ENCODE data around the gene GABPB1.

The GABPB1 gene

GRCh38 chr15:50238255-50238654 is 116.7 kb downstream of the GABPB1 start:
- no peak for TF ChIP-seq CTCF (IDR thresholded peaks at IDR 0.05; ENCODE audit: low read depth, low read length, missing control alignments)
- no peak for DNase-seq (ENCODE audit: extremely low read depth, low read depth)
- H3K4me3 ChIP-seq (replicated peaks; ENCODE audit: low read depth, low read length): no peak overlapping the region

GRCh38 chr15:50236433-50236832 is 118.6 kb downstream of the GABPB1 start:
- H3K4me3 ChIP-seq (replicated peaks; ENCODE audit: low read depth, low read length): no peak overlapping the region
- DNase-seq (ENCODE audit: extremely low read depth, low read depth): no peak
- no peak for TF ChIP-seq CTCF (IDR thresholded peaks at IDR 0.05; ENCODE audit: low read depth, low read length, missing control alignments)

GRCh38 chr15:50235794-50236193 is 119.2 kb downstream of the GABPB1 start:
- no peak overlapping the region for H3K4me3 ChIP-seq (replicated peaks; ENCODE audit: low read depth, low read length)
- no peak for DNase-seq (ENCODE audit: extremely low read depth, low read depth)
- no peak for TF ChIP-seq CTCF (IDR thresholded peaks at IDR 0.05; ENCODE audit: low read depth, low read length, missing control alignments)

GRCh38 chr15:50234764-50235163 is 120.2 kb downstream of the GABPB1 start:
- TF ChIP-seq CTCF (IDR thresholded peaks at IDR 0.05; ENCODE audit: low read depth, low read length, missing control alignments): no peak
- H3K4me3 ChIP-seq (replicated peaks; ENCODE audit: low read depth, low read length): no peak overlapping the region
- DNase-seq (ENCODE audit: extremely low read depth, low read depth): no peak

- TF ChIP-seq CTCF (IDR thresholded peaks at IDR 0.05; ENCODE audit: low read depth, low read length, missing control alignments): no peak
- H3K4me3 ChIP-seq (replicated peaks; ENCODE audit: low read depth, low read length): no peak overlapping the region
- DNase-seq (ENCODE audit: extremely low read depth, low read depth): no peak
Observed at GRCh38 chr15:50233192-50233736, 121.7 kb downstream of the GABPB1 start.

- TF ChIP-seq CTCF (IDR thresholded peaks at IDR 0.05; ENCODE audit: low read depth, low read length, missing control alignments): no peak
- no peak overlapping the region for H3K4me3 ChIP-seq (replicated peaks; ENCODE audit: low read depth, low read length)
- no peak for DNase-seq (ENCODE audit: extremely low read depth, low read depth)
Observed at GRCh38 chr15:50232791-50233190, 122.2 kb downstream of the GABPB1 start.

- no peak for DNase-seq (ENCODE audit: extremely low read depth, low read depth)
Observed at GRCh38 chr15:50231761-50232160, 123.2 kb downstream of the GABPB1 start.

More at GRCh38 chr15:50231761-50232160, 123.2 kb downstream of the GABPB1 start:
- H3K4me3 ChIP-seq (replicated peaks; ENCODE audit: low read depth, low read length): no peak overlapping the region
- no peak for TF ChIP-seq CTCF (IDR thresholded peaks at IDR 0.05; ENCODE audit: low read depth, low read length, missing control alignments)

All from HFF-Myc (cell line).